Measurements from ENCODE around the gene MTA2.

DNA sequence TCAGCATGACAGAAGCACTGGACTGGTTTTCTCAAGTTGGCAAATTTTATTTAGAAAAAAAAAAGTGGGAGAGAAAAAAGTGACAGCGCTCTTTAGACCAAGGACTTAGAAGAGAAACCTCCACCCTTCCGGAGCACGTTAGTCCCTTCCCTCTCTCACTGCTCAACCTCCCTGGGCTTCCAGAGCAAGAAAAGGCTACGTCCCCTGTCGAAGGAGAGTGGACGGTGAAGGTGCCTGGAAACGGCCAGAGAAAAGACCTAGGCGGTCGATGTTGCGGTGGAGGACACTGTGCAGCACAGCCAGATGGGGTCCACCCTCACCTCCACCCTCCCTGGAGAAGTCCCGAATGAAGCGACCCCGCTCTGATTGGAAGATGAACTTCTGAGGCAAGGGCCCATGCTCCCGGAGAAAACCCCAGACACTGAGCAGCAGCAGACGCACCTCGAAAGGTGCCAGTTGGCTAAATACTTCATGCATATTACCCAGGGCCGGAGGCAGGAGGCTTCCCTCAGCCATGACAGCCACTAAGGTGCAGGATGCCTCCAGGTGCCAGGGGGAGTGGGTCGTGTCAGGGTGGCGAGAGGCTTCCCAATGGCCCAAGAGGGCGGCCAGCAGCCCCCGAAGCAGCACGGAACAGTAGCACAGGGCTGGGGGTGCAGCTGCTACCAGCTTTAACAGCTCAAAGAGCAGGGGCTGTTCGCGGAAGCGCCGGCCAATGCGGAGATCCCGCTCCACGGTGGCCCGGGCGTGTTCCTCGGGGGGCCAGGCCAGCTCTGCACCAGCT, 45.4 kb upstream of the MTA2 start:
- TF ChIP-seq, protein P1, sequence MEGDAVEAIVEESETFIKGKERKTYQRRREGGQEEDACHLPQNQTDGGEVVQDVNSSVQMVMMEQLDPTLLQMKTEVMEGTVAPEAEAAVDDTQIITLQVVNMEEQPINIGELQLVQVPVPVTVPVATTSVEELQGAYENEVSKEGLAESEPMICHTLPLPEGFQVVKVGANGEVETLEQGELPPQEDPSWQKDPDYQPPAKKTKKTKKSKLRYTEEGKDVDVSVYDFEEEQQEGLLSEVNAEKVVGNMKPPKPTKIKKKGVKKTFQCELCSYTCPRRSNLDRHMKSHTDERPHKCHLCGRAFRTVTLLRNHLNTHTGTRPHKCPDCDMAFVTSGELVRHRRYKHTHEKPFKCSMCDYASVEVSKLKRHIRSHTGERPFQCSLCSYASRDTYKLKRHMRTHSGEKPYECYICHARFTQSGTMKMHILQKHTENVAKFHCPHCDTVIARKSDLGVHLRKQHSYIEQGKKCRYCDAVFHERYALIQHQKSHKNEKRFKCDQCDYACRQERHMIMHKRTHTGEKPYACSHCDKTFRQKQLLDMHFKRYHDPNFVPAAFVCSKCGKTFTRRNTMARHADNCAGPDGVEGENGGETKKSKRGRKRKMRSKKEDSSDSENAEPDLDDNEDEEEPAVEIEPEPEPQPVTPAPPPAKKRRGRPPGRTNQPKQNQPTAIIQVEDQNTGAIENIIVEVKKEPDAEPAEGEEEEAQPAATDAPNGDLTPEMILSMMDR (conservative IDR thresholded peaks at IDR 0.05; ENCODE audit: low read length): no peak
- no peak for TF ChIP-seq EZH2phosphoT487 (IDR thresholded peaks at IDR 0.05; ENCODE audit: borderline replicate concordance)

All from Loucy (cell line).